ENCODE measurements around the gene LDLRAD2.

Gene LDLRAD2

GRCh38 chr1:21860971-21861370 is 48.9 kb downstream of the LDLRAD2 start:
- DNase-seq (ENCODE audit: low spot score) = no peak

GRCh38 chr1:21861602-21862429 is 49.8 kb downstream of the LDLRAD2 start:
- no peak for DNase-seq (ENCODE audit: low spot score)

GRCh38 chr1:21863981-21864380 is 51.9 kb downstream of the LDLRAD2 start:
- no peak for DNase-seq (ENCODE audit: low spot score)

- DNase-seq (ENCODE audit: low spot score) = no peak
These were observed 52.7 kb downstream of the LDLRAD2 start for GRCh38 chr1:21864730-21865129.

- no peak for DNase-seq (ENCODE audit: low spot score)
These were observed 53.5 kb downstream of the LDLRAD2 start for GRCh38 chr1:21865609-21865942.

- DNase-seq (ENCODE audit: low spot score) = peak; percentile 30
These were observed 54.1 kb downstream of the LDLRAD2 start for GRCh38 chr1:21865943-21866706.

GRCh38 chr1:21866707-21867043 is 54.6 kb downstream of the LDLRAD2 start:
- DNase-seq (ENCODE audit: low spot score) = no peak

GRCh38 chr1:21867451-21867996 is 55.5 kb downstream of the LDLRAD2 start:
- no peak for DNase-seq (ENCODE audit: low spot score)

GRCh38 chr1:21868482-21868881 is 56.4 kb downstream of the LDLRAD2 start:
- DNase-seq (ENCODE audit: low spot score) = no peak

GRCh38 chr1:21868941-21869454 is 56.9 kb downstream of the LDLRAD2 start:
- no peak for DNase-seq (ENCODE audit: low spot score)

- DNase-seq (ENCODE audit: low spot score) = no peak
These were observed 57.6 kb downstream of the LDLRAD2 start for GRCh38 chr1:21869620-21870121.

GRCh38 chr1:21870611-21871010 is 58.5 kb downstream of the LDLRAD2 start:
- no peak for DNase-seq (ENCODE audit: low spot score)

- DNase-seq (ENCODE audit: low spot score) = no peak
These were observed 59.9 kb downstream of the LDLRAD2 start for GRCh38 chr1:21871943-21872342.

- no peak for DNase-seq (ENCODE audit: low spot score)
These were observed 60.5 kb downstream of the LDLRAD2 start for GRCh38 chr1:21872445-21873079.

- no peak for DNase-seq (ENCODE audit: low spot score)
These were observed 61.1 kb downstream of the LDLRAD2 start for GRCh38 chr1:21873174-21873573.

- no peak for DNase-seq (ENCODE audit: low spot score)
These were observed 61.7 kb downstream of the LDLRAD2 start for GRCh38 chr1:21873761-21874160.

GRCh38 chr1:21874328-21874727 is 62.3 kb downstream of the LDLRAD2 start:
- no peak for DNase-seq (ENCODE audit: low spot score)
